HepG2 (cell line): ENCODE data around the gene CNOT6. TPM values are rescaled to one million over a fixed set of nuclear protein-coding genes. Genes with fewer than 3 reads are reported as not detected.

Source experiments
- ATAC-seq: fragments of 200-7000 bp; cut with Tn5 transposase; 3 replicates; pipeline ENCODE4 v1.9.1; 2020; ENCODE audit warnings: mild to moderate bottlenecking, moderate library complexity
- BruUV-seq: library from RNA; stranded (reverse); fragments of 400-500 nt; replicated peaks from 2 replicates; lab custom pipeline; 2021; lab: Mats Ljungman, UMichigan
- CTCF ChIA-PET: fragments of 300-600 bp; formaldehyde crosslinking; extraction: SDS; loops from one replicate; lab custom pipeline; 2021; ENCODE audit warnings: low total read pairs, inconsistent platforms, low intra/inter-chr PET ratio; lab: Yijun Ruan, JAX
- POLR2A ChIA-PET: fragments of 350-600 bp; sonication (Branson Sonifier 250); formaldehyde crosslinking; loops from one replicate; lab custom pipeline; 2020; ENCODE audit warnings: antibody characterized with exemption, inconsistent platforms; lab: Yijun Ruan, JAX
- DNase-seq: peaks from one replicate; pipeline ENCODE4 v3.0.0-alpha.2; 2015; ENCODE audit warnings: low spot score
- FAIRE-seq: peaks from 3 replicates; lab custom pipeline; 2011; peaks lifted over from hg19 to GRCh38; lab: Jason Lieb, UNC
- H2AFZ ChIP-seq: one replicate; pipeline ENCODE4 v1.6.1; 2011; ENCODE audit warnings: low read length, inconsistent platforms
- H3K27ac ChIP-seq: fragments of 300-600 bp; 3 replicates; pipeline ENCODE4 v1.8.0; 2011; ENCODE audit warnings: mixed run types, mild to moderate bottlenecking, mixed read lengths, low read length, inconsistent platforms; ENCODE audit not compliant: insufficient read depth; ENCODE audit errors: extremely low read length
- H3K27me3 ChIP-seq, 2 experiments: fragments of 200-600 bp in 1 of 2; 2 replicates in 1 of 2; 3 replicates in 1 of 2; pipeline versions ENCODE4 v1.6.0 to v1.8.0; 2011; ENCODE audit warnings: low read length in 2 of 2, mild to moderate bottlenecking in 2 of 2, moderate library complexity in 2 of 2, inconsistent platforms in 1 of 2; ENCODE audit not compliant: insufficient read depth in 2 of 2, control insufficient read depth in 1 of 2
- H3K36me3 ChIP-seq, 2 experiments: fragments of 200-600 bp in 1 of 2; replicated peaks in 1 of 2; 2 replicates in 1 of 2; 3 replicates in 1 of 2; pipeline versions ENCODE4 v1.5.1 to v1.8.0; 2011; ENCODE audit warnings: low read length in 2 of 2, inconsistent platforms in 1 of 2; ENCODE audit not compliant: insufficient read depth in 2 of 2, control insufficient read depth in 1 of 2
- H3K4me1 ChIP-seq: 2 replicates; pipeline ENCODE4 v1.5.1; 2012; ENCODE audit warnings: low read length, inconsistent platforms; ENCODE audit not compliant: insufficient read depth
- H3K4me2 ChIP-seq: 2 replicates; pipeline ENCODE4 v1.6.0; 2011; ENCODE audit warnings: low read depth, low read length, inconsistent platforms
- H3K4me3 ChIP-seq, 3 experiments: fragments of 200-600 bp in 1 of 3; sonication (generic), shearing (Covaris generic) in 1 of 3; replicated peaks in 1 of 3; 2 replicates each; pipeline ENCODE4 v1.5.1; 2011 to 2016; ENCODE audit warnings: low read length in 3 of 3, inconsistent platforms in 2 of 3, low read depth in 2 of 3, mild to moderate bottlenecking in 2 of 3, control low read depth in 1 of 3, mixed read lengths in 1 of 3; ENCODE audit not compliant: insufficient read depth in 1 of 3
- H3K79me2 ChIP-seq: one replicate; pipeline ENCODE4 v1.6.1; 2011; ENCODE audit warnings: low read length, inconsistent platforms; ENCODE audit not compliant: insufficient read depth
- H3K9ac ChIP-seq: 2 replicates; pipeline ENCODE4 v1.6.0; 2011; ENCODE audit warnings: mild to moderate bottlenecking, low read depth, low read length, inconsistent platforms; ENCODE audit not compliant: insufficient read depth
- H3K9me3 ChIP-seq: 2 replicates; pipeline ENCODE4 v1.5.1; 2012; ENCODE audit warnings: mild to moderate bottlenecking, low read length
- H4K20me1 ChIP-seq: 2 replicates; pipeline ENCODE4 v1.6.0; 2011; ENCODE audit warnings: inconsistent platforms, mild to moderate bottlenecking, low read length, moderate library complexity; ENCODE audit not compliant: insufficient read depth
- EZH2 ChIP-seq: conservative IDR thresholded peaks from 2 replicates; pipeline ENCODE4 v1.6.1; 2012; ENCODE audit warnings: mild to moderate bottlenecking, low read depth, low read length, moderate library complexity
- GATA4 ChIP-seq: sonication (generic); IDR thresholded peaks from 2 replicates; pipeline ENCODE4 v1.6.1; 2016; ENCODE audit warnings: antibody characterized with exemption, low read depth, borderline replicate concordance
- HNRNPH1 ChIP-seq: fragments of 200-400 bp; formaldehyde crosslinking; optimal IDR thresholded peaks from 2 replicates; pipeline ENCODE3; 2017; ENCODE audit warnings: mild to moderate bottlenecking, low read depth, low read length
- IKZF1 ChIP-seq: fragments of 450-650 bp; IDR thresholded peaks from 2 replicates; pipeline ENCODE4 v1.7.1; 2016
- MAFG ChIP-seq: sonication (generic); formaldehyde crosslinking; IDR thresholded peaks from 2 replicates; pipeline ENCODE4 v1.5.1; 2020; ENCODE audit warnings: mild to moderate bottlenecking, missing genetic modification reagents
- RFXANK ChIP-seq: IDR thresholded peaks from 2 replicates; pipeline ENCODE4 v1.6.1; 2016
- SALL1 ChIP-seq: sonication (generic); formaldehyde crosslinking; IDR thresholded peaks from 2 replicates; pipeline ENCODE4 v1.8.0; 2022; ENCODE audit warnings: mild to moderate bottlenecking, missing genetic modification reagents
- ZNF160 ChIP-seq: sonication (generic); formaldehyde crosslinking; IDR thresholded peaks from 2 replicates; pipeline ENCODE4 v1.8.0; 2022; ENCODE audit warnings: mild to moderate bottlenecking, inconsistent platforms, missing genetic modification reagents
- ZNF281 ChIP-seq: sonication (generic); formaldehyde crosslinking; IDR thresholded peaks from 2 replicates; pipeline ENCODE4 v1.4.0; 2020; ENCODE audit warnings: missing genetic modification reagents, borderline replicate concordance
- ZNF598 ChIP-seq: sonication (generic); formaldehyde crosslinking; IDR thresholded peaks from 2 replicates; pipeline ENCODE4 v1.5.1; 2020; ENCODE audit warnings: mild to moderate bottlenecking, missing genetic modification reagents, borderline replicate concordance
- ZNF660 ChIP-seq: sonication (generic); formaldehyde crosslinking; IDR thresholded peaks from 2 replicates; pipeline ENCODE4 v1.5.1; 2020; ENCODE audit warnings: mild to moderate bottlenecking, low read depth, missing genetic modification reagents, borderline replicate concordance
- ZNF782 ChIP-seq: sonication (generic); formaldehyde crosslinking; IDR thresholded peaks from 2 replicates; pipeline ENCODE4 v1.4.0; 2020; ENCODE audit warnings: missing genetic modification reagents, mild to moderate bottlenecking, borderline replicate concordance
- ZSCAN9 ChIP-seq: IDR thresholded peaks from 2 replicates; pipeline ENCODE4 v1.6.1; 2016; ENCODE audit warnings: borderline replicate concordance
- WGBS: methylation state at CpG from one replicate; pipeline ENCODE4 v1.1.6; 2017; ENCODE audit warnings: low lambda C conversion rate; 5-methylcytosine and 5-hydroxymethylcytosine counted together
- in situ Hi-C: cut with HindIII; loops from 2 replicates; pipeline ENCODE4 v1.10.0; 2017; ENCODE audit warnings: low pct_unique_long_range_greater_than_20kb; ENCODE audit not compliant: extremely low pct_ligation_motif_present
- intact Hi-C: fragments of 100-400 bp; cut with micrococcal nuclease; formaldehyde crosslinking; loops from one replicate; pipeline ENCODE4 v1.10.0; 2022; ENCODE audit not compliant: unreplicated experiment
- polyA plus RNA-seq, 8 experiments: library from polyadenylated mRNA; depleted of rRNA in 3 of 8; stranded (reverse) in 7 of 8; unstranded in 1 of 8; fragments of >200 nt; fragmentation: Illumina TruSeq in 4 of 8; extraction: Trizol in 4 of 8; gene quantifications; 2 replicates each; pipeline versions ENCODE4 v1.2.1 to v1.2.3, GENCODE V29; 2011 to 2016; ENCODE audit warnings: low read depth in 4 of 8, missing spikeins in 1 of 8, mixed read lengths in 1 of 8; ENCODE audit not compliant: insufficient read depth in 1 of 8
- total RNA-seq, 5 experiments: library from RNA; depleted of rRNA; stranded (reverse); fragments of >200 nt; fragmentation: Illumina TruSeq; extraction: Trizol; gene quantifications; 2 replicates each; pipeline ENCODE4 v1.2.3, GENCODE V29; 2016; ENCODE audit warnings: low read depth in 1 of 5
- TF ChIP-seq, protein P1 (sequence below): sonication (generic); formaldehyde crosslinking; IDR thresholded peaks from 2 replicates; pipeline ENCODE4 v1.4.0; 2020; ENCODE audit warnings: missing genetic modification reagents
- TF ChIP-seq, protein P2 (sequence below): sonication (generic); formaldehyde crosslinking; IDR thresholded peaks from 2 replicates; pipeline ENCODE4 v1.8.0; 2022; ENCODE audit warnings: mild to moderate bottlenecking, missing genetic modification reagents, borderline replicate concordance

CNOT6 gene
- total and polyA plus RNA-seq, 2 of the 13 experiments (the other 11 are each of a cell fraction or from before 2014, with no cell fraction given): 8.8 to 9.1 TPM

DNA sequence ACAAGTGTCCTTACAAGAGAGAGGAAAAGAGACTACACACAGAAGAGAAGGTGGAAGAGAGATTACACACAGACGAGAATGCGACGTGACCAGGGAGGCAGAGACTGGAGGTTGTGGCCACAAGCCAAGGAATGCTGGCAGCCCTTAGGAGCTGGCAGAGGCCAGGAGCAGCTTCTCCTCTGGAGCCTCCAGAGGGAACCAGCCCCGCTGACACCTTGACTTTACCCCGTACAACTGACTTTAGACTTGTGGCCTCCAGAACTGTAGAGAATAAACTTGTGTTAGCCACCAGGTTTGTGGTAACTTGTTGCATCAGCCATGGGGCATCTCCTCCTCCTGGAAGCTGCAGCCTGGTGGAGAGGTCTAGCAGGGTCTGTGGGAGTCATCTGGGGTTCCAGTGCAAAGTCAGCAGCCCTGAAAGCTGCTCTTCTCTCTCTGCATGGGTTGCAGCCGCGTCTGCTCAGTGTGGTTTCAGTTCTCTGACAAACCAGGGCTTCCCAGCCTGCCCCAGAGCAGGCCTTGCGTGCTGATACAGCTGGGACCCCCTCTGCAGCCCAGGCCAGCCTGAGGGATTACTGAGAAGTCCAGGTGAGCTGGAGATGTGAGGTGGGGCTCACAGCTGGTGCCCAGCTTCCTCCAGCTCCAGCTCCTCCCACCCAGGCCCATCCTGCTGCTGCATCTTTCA lies 30.8 kb upstream of the CNOT6 start:
- no peak overlapping the region for H3K4me3 ChIP-seq
- no peaks in the 10 kb centered on the region for H4K20me1 ChIP-seq
- WGBS: 64% methylated on average over 5 of the region's 8 CpGs
- in situ Hi-C loops: loop anchor here (25.0 kb wide), 1 partner anchor 251 kb away; the partner anchor contains the start of gene RASGEF1C
- H3K9ac ChIP-seq: no peak overlapping the region
- no peaks in the 10 kb centered on the region for H3K79me2 ChIP-seq
- peaks cover 1 to 21% of the 10 kb centered on the region in 2 experiments; a peak in 3 of 5 replicates for H3K27me3 ChIP-seq
- peaks cover 4% of the 10 kb centered on the region; the same call in 1 of the 2 replicates for H3K4me1 ChIP-seq
- no peak overlapping the region for H2AFZ ChIP-seq
- CTCF ChIA-PET: no interaction called here
- BruUV-seq: no TSS peak
- ATAC-seq: no peak
- intact Hi-C loops: no loop called here
- no peak overlapping the region for H3K27ac ChIP-seq
- no peaks in the 10 kb centered on the region for H3K36me3 ChIP-seq
- H3K4me2 ChIP-seq: no peak overlapping the region
- H3K9me3 ChIP-seq: no peaks in the 10 kb centered on the region
- no peak for DNase-seq
- POLR2A ChIA-PET: no interaction called here
- FAIRE-seq: no peak
- no peak for TF ChIP-seq MAFG (CRISPR knock-in tag)
- no peak for TF ChIP-seq ZNF598 (CRISPR knock-in tag)
- no peak for TF ChIP-seq ZSCAN9 (CRISPR knock-in tag)
- TF ChIP-seq ZNF660 (CRISPR knock-in tag): no peak
- TF ChIP-seq ZNF160: no peak
- TF ChIP-seq IKZF1: no peak
- TF ChIP-seq EZH2: no peak
- TF ChIP-seq RFXANK (CRISPR knock-in tag): no peak
- no peak for TF ChIP-seq SALL1 (CRISPR knock-in tag)
- no peak for TF ChIP-seq GATA4
- TF ChIP-seq HNRNPH1: no peak
- TF ChIP-seq, protein P1, sequence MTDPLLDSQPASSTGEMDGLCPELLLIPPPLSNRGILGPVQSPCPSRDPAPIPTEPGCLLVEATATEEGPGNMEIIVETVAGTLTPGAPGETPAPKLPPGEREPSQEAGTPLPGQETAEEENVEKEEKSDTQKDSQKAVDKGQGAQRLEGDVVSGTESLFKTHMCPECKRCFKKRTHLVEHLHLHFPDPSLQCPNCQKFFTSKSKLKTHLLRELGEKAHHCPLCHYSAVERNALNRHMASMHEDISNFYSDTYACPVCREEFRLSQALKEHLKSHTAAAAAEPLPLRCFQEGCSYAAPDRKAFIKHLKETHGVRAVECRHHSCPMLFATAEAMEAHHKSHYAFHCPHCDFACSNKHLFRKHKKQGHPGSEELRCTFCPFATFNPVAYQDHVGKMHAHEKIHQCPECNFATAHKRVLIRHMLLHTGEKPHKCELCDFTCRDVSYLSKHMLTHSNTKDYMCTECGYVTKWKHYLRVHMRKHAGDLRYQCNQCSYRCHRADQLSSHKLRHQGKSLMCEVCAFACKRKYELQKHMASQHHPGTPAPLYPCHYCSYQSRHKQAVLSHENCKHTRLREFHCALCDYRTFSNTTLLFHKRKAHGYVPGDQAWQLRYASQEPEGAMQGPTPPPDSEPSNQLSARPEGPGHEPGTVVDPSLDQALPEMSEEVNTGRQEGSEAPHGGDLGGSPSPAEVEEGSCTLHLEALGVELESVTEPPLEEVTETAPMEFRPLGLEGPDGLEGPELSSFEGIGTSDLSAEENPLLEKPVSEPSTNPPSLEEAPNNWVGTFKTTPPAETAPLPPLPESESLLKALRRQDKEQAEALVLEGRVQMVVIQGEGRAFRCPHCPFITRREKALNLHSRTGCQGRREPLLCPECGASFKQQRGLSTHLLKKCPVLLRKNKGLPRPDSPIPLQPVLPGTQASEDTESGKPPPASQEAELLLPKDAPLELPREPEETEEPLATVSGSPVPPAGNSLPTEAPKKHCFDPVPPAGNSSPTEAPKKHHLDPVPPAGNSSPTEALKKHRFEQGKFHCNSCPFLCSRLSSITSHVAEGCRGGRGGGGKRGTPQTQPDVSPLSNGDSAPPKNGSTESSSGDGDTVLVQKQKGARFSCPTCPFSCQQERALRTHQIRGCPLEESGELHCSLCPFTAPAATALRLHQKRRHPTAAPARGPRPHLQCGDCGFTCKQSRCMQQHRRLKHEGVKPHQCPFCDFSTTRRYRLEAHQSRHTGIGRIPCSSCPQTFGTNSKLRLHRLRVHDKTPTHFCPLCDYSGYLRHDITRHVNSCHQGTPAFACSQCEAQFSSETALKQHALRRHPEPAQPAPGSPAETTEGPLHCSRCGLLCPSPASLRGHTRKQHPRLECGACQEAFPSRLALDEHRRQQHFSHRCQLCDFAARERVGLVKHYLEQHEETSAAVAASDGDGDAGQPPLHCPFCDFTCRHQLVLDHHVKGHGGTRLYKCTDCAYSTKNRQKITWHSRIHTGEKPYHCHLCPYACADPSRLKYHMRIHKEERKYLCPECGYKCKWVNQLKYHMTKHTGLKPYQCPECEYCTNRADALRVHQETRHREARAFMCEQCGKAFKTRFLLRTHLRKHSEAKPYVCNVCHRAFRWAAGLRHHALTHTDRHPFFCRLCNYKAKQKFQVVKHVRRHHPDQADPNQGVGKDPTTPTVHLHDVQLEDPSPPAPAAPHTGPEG (CRISPR knock-in tag): no peak
- TF ChIP-seq, protein P2, sequence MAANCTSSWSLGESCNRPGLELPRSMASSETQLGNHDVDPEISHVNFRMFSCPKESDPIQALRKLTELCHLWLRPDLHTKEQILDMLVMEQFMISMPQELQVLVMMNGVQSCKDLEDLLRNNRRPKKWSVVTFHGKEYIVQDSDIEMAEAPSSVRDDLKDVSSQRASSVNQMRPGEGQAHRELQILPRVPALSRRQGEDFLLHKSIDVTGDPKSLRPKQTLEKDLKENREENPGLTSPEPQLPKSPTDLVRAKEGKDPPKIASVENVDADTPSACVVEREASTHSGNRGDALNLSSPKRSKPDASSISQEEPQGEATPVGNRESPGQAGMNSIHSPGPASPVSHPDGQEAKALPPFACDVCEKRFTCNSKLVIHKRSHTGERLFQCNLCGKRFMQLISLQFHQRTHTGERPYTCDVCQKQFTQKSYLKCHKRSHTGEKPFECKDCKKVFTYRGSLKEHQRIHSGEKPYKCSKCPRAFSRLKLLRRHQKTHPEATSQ: no peak
- TF ChIP-seq ZNF782 (CRISPR knock-in tag): no peak
- no peak for TF ChIP-seq ZNF281 (CRISPR knock-in tag)
